C4-2B (cell line): Measurements from ENCODE around the gene CALCOCO2.

Experiments used
- CTCF ChIP-seq: fragments of 450-650 bp; conservative IDR thresholded peaks from 2 replicates; pipeline ENCODE4 v1.5.1; 2017; ENCODE audit warnings: mild to moderate bottlenecking
- ZFX ChIP-seq: fragments of 450-650 bp; IDR thresholded peaks from 2 replicates; pipeline ENCODE4 v1.6.1; 2017

DNA sequence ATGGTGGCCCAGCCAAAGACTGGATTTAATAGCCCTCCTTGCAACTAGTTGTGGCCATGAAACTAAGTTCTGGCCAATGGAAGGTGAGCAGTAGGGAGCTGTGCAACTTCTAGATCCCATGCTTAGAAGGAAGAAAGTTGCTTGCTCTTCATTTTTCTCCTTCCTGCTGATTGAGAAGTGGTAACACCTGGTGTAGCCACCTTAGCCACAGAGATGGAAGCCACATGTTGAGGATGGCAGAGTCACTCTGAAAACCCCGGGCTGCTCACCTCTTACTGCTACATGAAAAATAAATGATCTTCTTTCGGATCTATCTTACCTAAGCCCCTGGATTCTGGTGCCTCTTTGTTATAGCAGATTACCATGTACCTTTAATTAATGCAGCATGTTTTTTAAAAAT is 51.4 kb downstream of the CALCOCO2 start:
- TF ChIP-seq CTCF, result no peak
- no peak for TF ChIP-seq ZFX
